ENCODE measurements around the gene CCDC194. TPM values are rescaled to one million over a fixed set of nuclear protein-coding genes. Genes with fewer than 3 reads are reported as not detected.
"Not testable (repeated sequence)": the region's sequence is repeated elsewhere in the genome, so short reads cannot be mapped to it uniquely, and the experiment has no call there.

The CCDC194 gene
- total RNA-seq, 4 donors from 2014 or later: not detected

- intact Hi-C loops (cut with DNase I; ENCODE audit: low total_unique reads): no loop called here
- TF ChIP-seq CTCF (IDR thresholded peaks at IDR 0.05) (no peak), POLR2A (IDR thresholded peaks at IDR 0.05) (no peak)
- no peak overlapping the region for H3K4me3 ChIP-seq (ENCODE audit: low read depth, poor library complexity, severe bottlenecking)
- WGBS, 2 donors: 59 to 68% methylated on average over 13 of the region's 13 CpGs
- no peak for DNase-seq (ENCODE audit: low spot score in 2 of 2)
Observed at GRCh38 chr19:17378271-17378670, 15.7 kb downstream of the CCDC194 start.

GRCh38 chr19:17376935-17377600 is 16.9 kb downstream of the CCDC194 start, which contains the start of gene PLVAP:
Gene PLVAP (minus strand): TSS chr19:17377342. CDS start chr19:17377288, 54 bp downstream.
- intact Hi-C loops (cut with DNase I; ENCODE audit: low total_unique reads): no loop called here
- peak within 1 kb of the TSS; percentile 7 for H3K4me3 ChIP-seq (ENCODE audit: low read depth, poor library complexity, severe bottlenecking)
- WGBS, 2 donors: 59 to 67% methylated on average over 38 to 39 of the region's 39 CpGs
- DNase-seq (ENCODE audit: low spot score in 2 of 2): no peak
- no peak for TF ChIP-seq CTCF (IDR thresholded peaks at IDR 0.05)
- no peak for TF ChIP-seq POLR2A (IDR thresholded peaks at IDR 0.05)

GRCh38 chr19:17370026-17370587 is 23.9 kb downstream of the CCDC194 start:
- WGBS, 2 donors: 29 to 32% methylated on average over 8 of the region's 8 CpGs
- TF ChIP-seq POLR2A (IDR thresholded peaks at IDR 0.05) (no peak), CTCF (IDR thresholded peaks at IDR 0.05) (no peak)
- intact Hi-C loops (cut with DNase I; ENCODE audit: low total_unique reads): no loop called here
- no peak for DNase-seq (ENCODE audit: low spot score in 2 of 2)
- no peak overlapping the region for H3K4me3 ChIP-seq (ENCODE audit: low read depth, poor library complexity, severe bottlenecking)

GRCh38 chr19:17365361-17365760 is 28.6 kb downstream of the CCDC194 start:
- 94 to 96% methylated on average over 19 to 22 of the region's 22 CpGs for WGBS, 2 donors
- no peak for DNase-seq (ENCODE audit: low spot score in 2 of 2)
- H3K4me3 ChIP-seq (ENCODE audit: low read depth, poor library complexity, severe bottlenecking): no peak overlapping the region
- no peak for TF ChIP-seq CTCF (IDR thresholded peaks at IDR 0.05)
- TF ChIP-seq POLR2A (IDR thresholded peaks at IDR 0.05): no peak
- intact Hi-C loops (cut with DNase I; ENCODE audit: low total_unique reads): no loop called here

- WGBS, 2 donors: 89 to 92% methylated on average over 20 of the region's 20 CpGs
- intact Hi-C loops (cut with DNase I; ENCODE audit: low total_unique reads); H3K4me3 ChIP-seq (ENCODE audit: low read depth, poor library complexity, severe bottlenecking); DNase-seq (ENCODE audit: low spot score in 2 of 2): not testable (repeated sequence)
Observed at GRCh38 chr19:17363852-17364605, 30.0 kb downstream of the CCDC194 start.

All from lower leg skin (tissue), 4 donors.